Heart left ventricle (tissue), 13 donors: ENCODE measurements around the gene C19orf67.

ENCODE experiments used
- POLR2A ChIP-seq, 2 donors: fragments of 450-650 bp; IDR thresholded peaks; one replicate each; pipeline ENCODE4 v1.6.1; 2017; ENCODE audit warnings: antibody characterized with exemption in 2 of 2, mild to moderate bottlenecking in 2 of 2, moderate library complexity in 2 of 2
- TF ChIP-seq, protein P1 (sequence below), 12 donors: fragments of 200-600 bp; sonication (generic) in 4 of 12; IDR thresholded peaks; one replicate each; pipeline versions ENCODE4 v1.5.0 to v1.8.0; 2018 to 2022; ENCODE audit warnings: antibody characterized with exemption in 12 of 12, mild to moderate bottlenecking in 5 of 12
- donor health status: ischemic (EF 13 %, LVEDD 7.1; RV severe dilation, severe dysfunction).
- donor health status: DM: no; HTN: yes; CAD: no.
- donor health status: DM: no; HTN: no; CAD: no.
- donor health status: ischemic (EF 25% LVEDD 6.9; RV normal size, moderate dysfunction).
- donor health status: ischemic (EF 25% LVEDD 5.7; RV mildly dilated, moderate dysfunction).
- donor health status: ischemic (EF 35%, LVEDD 5.7; RV mildly dilated, moderate dysfunction).
- donor health status: nonischemic (EF 11% LVEDD 7.7; RV severe dilation, severe dysfunction).
- donor health status: DM: yes; HTN: yes; CAD: no.
- donor health status: PGD.
- donor health status: ischemic (EF 29% LVEDD 5.4; RV normal size, mild dysfunction).
- donor health status: nonischemic (EF 23%, LVEDD 6.1; RV moderate dilation, normal function).

DNA sequence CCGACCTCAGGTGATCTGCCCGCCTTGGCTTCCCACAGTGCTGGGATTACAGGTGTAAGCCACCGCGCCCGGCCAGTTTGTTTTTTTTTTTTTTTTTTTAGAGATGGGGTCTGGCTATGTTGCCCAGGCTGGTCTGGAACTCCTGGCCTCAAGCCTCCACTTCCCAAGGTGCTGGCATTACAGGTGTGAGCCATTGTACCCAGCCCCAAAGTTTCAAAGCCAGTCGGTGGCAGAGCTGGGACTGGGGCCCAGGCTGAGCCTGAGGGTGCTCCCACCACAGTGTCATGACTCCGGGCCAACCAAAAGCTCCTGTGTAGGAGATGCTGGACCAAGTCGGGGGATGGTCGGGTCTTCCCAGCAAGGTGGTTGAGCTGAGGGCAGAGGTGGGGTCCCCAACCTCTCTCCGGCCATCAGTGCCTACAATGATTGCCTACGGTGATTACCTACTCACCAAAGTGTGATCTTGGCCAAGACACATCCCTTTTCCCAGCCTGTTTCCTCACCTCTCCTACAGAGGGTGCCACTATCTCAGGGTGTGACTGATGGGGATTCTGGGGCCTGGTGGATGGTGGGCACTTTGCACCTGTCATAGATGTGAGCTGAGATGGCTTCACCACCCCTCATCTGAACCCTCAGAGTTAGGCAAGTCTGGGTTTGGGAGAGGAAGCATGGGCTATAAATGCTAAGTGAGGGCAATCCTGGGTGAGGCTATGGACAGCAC is 10.8 kb upstream of the C19orf67 start:
- TF ChIP-seq, protein P1, sequence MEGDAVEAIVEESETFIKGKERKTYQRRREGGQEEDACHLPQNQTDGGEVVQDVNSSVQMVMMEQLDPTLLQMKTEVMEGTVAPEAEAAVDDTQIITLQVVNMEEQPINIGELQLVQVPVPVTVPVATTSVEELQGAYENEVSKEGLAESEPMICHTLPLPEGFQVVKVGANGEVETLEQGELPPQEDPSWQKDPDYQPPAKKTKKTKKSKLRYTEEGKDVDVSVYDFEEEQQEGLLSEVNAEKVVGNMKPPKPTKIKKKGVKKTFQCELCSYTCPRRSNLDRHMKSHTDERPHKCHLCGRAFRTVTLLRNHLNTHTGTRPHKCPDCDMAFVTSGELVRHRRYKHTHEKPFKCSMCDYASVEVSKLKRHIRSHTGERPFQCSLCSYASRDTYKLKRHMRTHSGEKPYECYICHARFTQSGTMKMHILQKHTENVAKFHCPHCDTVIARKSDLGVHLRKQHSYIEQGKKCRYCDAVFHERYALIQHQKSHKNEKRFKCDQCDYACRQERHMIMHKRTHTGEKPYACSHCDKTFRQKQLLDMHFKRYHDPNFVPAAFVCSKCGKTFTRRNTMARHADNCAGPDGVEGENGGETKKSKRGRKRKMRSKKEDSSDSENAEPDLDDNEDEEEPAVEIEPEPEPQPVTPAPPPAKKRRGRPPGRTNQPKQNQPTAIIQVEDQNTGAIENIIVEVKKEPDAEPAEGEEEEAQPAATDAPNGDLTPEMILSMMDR (IDR thresholded peaks at IDR 0.05): peak in 1 of 12 donors; percentile 4
- no peak for TF ChIP-seq POLR2A (IDR thresholded peaks at IDR 0.05)
